ENCODE data around the gene GNG12.

DNA sequence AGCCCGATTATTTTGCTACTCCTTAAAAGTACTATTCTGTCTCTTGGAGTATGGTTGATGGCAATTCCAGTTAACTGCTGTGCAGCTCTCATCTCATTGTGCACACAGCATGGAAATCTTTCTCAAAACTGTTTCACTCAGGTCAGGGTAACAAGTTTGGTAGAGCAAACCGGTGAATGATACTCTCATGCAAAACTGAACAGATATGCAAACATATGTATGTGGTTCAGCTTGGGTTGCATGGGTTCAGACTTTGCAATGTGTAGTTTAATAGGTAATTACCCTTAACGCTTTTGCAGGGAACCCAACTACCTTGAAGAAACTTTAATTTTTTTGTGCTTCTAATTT, 146.1 kb downstream of the GNG12 start:
- TF ChIP-seq, protein P1, sequence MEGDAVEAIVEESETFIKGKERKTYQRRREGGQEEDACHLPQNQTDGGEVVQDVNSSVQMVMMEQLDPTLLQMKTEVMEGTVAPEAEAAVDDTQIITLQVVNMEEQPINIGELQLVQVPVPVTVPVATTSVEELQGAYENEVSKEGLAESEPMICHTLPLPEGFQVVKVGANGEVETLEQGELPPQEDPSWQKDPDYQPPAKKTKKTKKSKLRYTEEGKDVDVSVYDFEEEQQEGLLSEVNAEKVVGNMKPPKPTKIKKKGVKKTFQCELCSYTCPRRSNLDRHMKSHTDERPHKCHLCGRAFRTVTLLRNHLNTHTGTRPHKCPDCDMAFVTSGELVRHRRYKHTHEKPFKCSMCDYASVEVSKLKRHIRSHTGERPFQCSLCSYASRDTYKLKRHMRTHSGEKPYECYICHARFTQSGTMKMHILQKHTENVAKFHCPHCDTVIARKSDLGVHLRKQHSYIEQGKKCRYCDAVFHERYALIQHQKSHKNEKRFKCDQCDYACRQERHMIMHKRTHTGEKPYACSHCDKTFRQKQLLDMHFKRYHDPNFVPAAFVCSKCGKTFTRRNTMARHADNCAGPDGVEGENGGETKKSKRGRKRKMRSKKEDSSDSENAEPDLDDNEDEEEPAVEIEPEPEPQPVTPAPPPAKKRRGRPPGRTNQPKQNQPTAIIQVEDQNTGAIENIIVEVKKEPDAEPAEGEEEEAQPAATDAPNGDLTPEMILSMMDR (IDR thresholded peaks at IDR 0.05 in 8 of 11, conservative IDR thresholded peaks at IDR 0.05 in 3 of 11), result no peak
- no peak for TF ChIP-seq POLR2AphosphoS5 (IDR thresholded peaks at IDR 0.05)
